NCI-H748 (cell line): ENCODE results near the gene EBF3.

Experiments
- DNase-seq: peaks from one replicate; lab custom pipeline; 2025; ENCODE audit not compliant: unreplicated experiment; lab: John Stamatoyannopoulos, UW

The EBF3 gene

DNA sequence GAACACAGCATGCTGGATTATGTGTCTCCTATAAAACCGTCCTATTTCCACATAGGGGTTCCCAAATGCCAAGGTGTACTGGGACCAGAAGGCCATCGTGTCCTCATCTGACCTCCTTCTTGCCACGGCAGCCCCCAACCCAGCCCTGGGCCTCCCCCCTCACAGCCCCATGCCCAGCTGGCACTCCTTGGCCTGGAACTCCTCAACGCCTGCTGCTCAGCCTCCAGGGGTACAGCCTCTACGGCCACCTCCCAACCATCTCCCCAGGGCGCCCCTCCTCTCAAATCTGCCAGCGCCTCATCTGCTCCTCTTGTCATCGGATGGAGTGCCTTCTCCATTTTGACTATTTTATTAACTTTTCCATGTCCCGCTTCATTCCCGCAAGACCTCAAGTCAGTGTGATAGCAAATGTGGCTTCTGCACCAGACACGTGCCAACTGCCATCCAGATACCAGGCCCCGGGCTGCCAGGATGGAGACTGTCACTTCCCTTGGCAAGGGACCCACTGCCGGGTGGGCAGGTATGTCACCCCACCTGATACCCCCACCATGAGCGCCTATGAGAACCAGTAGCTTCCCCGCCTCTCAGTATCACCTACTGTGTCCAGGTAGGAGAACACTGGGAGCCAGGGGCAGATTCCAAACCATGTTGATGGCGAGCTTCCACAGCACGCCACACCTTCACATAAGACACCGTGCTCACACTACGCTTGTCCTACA, 106.7 kb downstream of the EBF3 start:
- no peak for DNase-seq

DNA sequence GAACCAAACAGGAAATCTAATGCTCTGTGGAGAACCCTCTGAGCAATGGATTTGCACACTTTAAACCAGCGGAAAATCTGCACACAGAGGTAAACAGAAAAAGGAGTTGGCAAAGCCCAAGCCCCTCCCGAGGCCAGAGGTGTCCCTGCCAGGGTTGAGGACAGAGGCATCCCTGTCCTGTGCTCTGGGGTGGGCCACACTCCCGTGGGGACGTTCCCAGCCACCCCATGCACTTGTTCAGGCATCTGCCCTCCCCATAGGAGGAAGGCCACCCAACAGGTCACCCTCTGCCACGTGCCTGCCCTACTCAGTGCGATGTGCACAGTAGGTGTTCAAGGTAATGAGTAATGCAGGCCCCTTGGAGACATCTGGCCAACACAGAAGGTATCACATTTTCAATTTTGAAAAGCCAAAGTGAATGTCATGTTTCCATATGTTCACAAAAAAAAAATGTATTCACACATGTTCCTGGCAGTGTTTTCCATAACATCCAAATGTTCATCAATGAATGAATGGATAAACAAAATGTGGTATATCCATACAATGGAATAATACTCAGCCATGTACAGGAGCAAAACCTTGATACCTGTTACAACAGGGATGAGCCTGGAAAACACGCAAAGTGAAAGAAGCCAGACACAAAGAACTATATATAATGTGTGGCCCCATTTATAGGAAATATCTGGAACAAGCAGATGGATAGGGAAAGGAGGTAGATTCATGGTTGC, 108.1 kb downstream of the EBF3 start:
- DNase-seq = no peak

DNA sequence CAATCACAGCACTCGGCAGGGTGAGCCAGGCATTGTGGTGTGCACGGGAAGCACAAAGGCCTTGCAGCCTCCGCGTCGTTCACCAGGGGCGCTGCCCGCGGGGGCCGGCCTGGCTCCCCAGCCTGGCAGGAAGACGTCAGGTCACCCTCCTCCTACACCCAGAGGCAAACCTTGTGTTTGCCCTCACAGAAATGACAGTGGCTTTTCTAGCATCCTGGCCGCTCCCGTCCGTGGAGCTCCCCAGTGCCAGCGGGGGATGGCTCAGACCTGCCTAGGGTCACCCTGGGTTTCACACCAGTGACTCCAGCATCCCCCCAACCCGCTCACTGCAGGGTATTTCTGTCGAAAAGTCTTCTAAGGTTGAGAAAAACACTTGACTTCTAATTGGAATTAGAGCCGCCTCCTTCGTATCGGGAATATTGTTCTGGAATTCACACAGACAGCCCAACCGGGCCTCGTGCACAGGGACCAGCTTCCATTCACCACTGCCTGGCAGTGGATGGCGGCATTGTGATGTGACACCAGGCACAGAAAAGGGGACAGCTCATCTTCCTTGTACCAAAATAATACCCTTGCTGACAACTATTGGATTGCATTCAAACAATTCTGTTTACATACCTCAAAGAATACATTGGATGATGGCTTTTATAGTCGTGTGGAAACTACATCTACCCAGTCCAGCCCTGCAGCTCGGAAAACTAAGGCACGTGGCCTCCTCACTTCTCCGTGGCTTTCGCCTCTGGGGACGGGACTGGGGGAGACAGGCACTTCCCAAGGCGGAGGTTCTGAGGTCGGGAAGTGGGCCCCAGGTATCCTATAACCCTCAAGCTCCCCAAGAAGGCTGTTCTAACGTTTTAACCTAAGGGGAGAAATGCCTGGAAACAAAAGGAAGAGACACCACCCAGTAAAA, 109.0 kb downstream of the EBF3 start:
- no peak for DNase-seq

DNA sequence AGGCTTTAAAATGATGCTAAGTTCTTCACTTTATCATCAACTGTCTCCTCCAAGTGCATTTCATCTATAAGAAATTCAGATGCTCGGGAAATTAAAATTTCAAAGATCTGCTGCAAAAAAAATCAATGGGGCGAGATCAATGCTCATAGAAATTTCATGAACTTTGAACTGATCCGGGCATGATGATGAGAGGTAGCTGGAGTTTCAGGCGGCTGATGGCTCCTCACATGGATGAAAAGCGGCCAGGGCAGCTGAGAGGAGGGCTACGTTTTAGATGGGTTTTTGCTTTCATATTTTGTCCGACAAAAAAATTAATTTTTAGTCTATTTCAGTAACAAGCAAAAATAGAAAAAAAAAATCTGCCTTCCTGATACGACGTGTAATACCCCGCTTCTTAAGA, 109.9 kb downstream of the EBF3 start:
- no peak for DNase-seq

DNA sequence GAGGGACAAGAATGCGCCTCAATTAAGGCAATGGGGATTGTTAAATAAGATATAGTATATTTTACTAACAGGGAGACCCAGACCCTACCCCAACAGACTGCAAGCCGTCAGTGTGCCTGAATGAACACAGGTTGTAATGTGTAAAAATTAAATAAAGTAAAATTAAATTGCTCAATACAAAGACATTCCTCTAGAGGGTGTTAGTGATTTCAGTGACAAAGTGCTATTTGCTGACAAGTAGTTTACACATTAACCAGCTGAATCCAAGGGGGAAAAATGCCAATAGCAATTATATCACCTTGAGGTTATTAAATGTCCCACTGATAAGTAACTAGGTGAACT, 110.5 kb downstream of the EBF3 start:
- DNase-seq = peak; percentile 54

DNA sequence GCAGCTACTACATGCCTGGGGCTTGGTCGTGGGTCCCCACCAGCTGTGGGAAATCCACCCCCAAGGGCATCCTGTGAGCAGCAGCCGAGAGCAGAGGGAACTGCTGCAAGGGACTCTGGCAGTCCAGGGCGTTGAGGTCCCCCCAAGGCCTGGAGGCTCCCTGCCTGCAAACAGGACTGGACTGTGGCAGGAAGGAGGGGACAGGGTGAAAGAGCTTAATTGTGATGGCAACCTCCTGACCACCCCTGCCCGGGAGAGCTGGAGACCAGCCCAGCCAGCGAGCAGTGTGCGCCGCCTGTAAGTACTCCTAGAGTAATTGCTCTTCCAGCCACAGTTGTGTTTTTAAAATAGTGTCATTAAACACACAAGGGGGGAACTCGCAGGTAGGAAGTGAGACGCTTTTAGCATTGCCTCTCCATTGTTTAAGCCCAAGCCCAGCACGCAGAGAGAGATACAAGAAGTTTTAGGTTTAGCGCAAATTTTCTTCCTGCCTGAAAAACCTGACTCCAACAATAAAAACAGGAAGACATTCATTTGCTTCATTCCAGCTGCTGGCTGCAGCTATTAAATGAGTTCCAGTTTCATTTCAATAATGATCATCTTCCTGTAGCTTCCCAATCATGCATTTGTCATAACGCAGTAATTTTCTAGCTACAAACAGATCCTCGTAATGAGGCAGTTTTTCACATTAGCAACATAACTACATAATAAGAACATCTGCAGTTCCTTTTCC, 111.1 kb downstream of the EBF3 start:
- peak; percentile 72 for DNase-seq

DNA sequence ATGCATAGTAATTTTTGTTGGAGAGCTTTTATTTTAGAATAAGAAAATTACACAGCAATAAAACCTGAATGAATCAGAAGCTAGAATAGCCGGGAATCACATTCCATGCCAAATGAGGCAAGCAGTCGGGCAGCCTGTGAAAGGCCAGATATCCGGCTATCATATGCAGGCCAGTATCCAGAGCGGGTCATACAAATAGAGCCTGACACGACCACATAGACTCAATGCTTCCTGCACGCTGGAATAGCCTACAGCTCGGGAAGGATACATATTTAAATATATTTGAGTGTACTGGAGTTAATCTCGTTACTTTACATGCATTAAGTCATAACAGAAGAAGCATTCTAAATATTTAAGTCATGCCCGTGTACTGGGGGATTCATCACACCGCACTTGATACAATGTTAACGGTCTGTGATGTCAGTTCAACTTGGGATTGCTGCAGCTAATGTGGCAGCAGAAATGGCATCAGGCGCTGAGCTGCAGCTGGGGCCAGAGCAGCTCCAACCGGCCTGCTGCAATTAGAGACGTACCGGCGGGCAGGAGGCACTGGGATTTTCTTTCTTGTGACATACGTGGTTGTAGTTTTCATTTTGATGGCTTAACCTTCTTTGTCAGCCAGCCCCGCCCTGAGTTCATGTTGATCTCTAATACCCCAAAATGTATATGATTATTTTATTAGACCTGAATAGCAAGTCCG, 112.0 kb downstream of the EBF3 start:
- DNase-seq = no peak

DNA sequence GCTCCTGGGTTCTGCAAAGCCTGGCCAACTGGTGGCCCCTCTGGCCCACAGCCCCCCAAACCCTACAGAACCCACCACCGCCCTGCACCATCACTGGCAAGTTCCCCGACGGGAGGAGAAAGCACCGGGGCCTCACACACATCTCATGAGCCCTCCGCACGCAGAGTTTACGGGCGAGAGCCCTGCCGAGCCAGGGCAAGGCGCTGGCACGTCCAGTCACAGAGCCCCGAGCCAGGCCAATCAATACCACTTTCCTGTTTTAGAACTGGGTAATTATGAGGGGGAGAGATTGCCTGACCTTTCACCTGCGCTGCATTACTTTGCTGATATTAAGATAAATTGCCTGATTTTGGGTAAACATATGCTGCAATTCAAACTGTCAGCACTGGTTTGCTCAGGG, 113.3 kb downstream of the EBF3 start:
- no peak for DNase-seq

DNA sequence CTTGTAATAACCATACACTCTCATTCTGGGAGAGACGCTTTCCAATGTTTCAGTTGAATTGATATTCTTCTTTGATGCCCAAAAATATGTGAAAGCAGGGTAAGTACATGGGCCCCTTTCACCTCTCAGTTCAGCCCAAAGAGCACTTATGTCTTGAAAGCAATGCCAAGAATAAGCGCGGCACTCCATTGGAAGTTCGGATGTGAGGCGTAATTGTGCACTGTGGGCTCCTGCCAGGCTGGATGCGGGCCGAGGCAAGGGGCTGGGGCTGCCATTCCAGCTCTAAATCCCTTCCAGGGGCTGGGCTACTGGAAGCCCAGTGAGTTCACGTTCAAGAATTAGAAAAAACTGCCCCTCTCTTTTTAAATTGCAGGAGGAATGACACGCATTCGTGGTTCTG, 113.8 kb downstream of the EBF3 start:
- DNase-seq = no peak

DNA sequence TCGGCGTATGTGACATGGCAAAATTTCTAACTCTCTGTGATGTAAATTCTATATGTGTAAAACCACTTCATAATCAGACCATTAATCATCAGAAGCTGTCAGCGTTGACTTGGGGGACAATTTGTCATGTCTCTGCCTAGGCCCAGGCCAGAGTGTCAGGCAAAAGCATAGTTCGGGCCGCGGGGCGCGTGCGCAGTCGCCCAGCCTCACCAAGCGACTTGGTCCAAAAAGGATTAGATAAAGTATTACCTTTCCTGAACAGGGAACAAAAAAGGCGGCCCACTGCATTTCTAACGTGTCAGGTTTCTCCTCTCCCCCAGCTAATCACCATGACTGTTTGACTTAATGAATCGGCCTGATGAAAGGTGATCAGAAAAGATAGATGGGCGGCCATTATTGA, 114.2 kb downstream of the EBF3 start:
- DNase-seq = no peak

DNA sequence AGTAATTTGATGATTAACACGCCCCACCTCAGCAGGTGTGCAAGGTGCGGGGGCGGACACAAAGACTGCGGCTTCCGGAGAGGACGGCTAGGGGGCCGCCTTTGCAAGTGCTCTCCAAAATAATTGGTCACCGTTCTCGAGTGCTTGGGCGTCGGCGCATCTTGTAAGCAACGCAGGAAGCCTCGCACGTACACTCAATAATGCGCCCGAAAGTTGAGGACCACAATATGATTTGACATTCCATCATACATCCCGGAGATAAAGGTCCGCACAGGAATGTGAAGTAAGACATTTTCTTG, 114.7 kb downstream of the EBF3 start:
- DNase-seq = peak; percentile 84

DNA sequence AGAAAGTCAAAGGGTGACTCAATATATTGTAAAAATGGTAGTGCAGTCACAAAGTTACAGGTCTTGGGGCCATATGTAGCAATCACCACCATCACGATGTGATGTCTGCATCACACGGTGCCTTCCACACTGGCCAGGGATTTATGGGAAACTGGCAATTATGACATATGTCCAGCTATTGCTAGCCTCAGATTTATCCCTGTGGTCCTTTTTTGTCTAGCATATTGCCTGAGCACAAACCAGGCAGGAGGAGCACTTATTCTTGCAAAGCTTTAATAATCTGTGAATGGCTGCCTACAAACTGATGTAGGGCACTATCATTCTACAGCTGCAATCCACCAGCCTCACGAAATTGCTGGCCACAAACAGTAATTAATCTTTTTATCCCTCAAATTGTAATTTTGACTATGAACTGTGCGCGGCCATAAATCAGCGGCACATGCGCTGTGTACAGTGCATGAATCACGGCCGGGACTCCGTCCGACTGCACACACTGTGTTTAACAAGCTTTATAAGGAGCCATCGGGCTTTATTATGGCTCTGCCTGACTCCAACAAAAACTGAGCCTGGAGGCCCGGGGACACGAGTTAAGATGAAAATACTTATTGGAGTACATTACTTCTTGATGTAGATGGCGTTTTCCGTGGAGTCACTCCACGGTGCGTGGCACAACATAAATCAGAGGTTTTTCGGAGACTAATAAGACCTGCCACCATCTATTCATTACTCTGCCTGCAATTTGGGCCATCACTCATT, 115.2 kb downstream of the EBF3 start:
- peak; percentile 80 for DNase-seq

DNA sequence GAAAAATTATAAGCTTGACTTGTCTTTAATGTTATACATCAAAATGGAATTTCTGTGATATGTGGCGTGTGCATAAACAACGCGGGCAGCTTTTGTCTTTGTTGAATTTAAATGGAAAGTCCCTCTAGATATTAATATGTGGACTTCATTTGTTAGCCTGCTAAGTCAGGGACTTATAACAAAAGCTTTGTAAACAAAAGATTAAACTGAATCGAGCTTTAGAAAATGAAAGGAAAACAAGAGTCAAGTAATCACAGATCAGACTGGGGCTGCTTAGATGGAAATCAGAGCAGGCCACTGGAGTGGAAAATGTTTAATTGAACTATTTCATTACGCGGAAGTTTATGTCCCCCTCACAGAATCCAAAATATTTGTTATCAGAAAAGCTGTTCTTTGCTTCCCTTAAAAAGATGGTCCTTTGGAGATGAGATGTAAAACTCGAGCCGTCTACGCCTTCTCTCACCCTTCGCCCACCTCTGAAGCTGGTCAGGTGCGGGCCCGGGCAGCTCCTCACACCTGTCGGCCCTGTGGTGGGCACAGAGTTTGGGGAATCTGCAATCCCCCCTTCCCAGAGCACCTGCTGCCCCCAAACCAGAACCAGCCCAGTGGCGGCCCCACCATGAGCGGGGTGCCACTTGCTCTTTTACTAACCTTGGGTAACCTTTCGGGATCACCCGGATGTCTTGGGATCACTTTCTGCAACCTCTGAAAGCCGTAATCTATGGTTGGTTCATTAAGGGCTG, 116.2 kb downstream of the EBF3 start:
- no peak for DNase-seq

DNA sequence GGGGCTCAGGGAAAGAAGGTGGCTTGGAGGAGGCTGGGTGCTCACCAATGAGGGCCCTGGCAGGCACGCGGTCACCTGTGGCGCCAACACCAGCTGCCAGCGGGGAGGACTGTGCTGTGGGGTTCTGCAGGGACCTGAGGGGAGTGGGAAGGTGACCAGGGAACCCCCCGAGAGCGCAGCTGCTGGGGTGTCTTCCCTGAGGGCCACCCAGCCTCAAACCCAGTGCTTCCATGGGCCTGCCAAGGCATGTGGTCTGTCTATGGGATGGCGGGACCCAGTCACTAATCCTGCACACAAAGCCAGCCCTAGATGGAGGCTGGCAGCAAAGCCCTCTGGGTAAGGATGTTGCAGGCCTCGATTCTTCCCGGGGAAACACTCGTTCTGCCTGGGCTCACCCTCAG, 117.1 kb downstream of the EBF3 start:
- DNase-seq = no peak

DNA sequence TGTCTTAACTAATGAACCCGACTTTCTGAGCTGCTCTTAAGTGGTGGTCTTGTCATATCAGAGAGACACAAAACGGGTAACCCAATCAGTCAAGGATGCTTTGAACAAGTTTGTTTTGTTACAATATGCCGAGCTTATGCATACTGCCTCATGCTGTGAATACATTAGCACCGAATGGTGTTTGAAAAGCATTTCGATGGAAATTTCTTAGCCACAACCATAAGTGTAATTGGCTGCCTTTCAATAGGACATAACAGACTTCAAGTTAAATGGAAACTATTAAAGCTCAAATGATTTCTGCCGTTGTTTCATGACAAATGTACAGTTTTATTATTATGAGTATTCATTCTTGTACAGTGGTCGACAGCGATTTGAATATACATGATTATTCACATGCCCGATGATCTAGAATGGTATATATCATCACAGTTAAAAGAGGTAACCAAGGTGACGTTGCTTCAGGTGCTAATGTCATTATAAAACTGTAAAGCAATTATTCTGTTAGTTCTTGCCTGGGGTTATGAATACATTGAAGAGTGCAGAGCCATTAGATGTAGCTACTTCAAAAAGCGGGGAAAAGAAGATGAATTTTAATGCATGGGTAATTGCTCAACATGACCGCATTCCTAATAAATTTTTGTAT, 118.8 kb downstream of the EBF3 start:
- DNase-seq = peak; percentile 79

DNA sequence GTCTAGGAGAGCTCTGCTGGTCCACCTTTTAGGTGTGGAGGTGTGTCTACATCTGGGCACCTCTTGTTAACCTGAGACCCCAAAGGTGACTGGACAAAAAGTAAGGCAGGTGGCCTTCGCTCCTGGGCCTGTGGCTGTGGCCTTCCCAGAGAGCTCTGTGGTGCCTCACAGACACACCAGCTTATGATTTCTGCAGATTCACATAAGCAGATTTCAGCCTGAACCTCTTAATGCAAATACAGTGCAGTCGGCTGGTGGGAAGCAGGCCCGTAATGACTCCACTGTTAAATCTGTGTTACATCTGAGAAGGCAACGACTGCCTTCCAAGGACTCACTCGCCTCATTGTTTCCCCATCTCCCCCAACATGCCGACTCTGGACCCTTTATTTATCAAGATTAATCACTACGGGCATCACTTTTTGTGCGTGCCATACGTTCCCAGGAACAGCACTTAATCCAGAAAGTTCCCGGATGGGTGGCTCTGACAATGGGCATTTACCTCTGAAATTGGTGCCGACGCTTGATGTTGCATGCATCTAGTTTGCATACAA, 119.8 kb downstream of the EBF3 start:
- DNase-seq = no peak

DNA sequence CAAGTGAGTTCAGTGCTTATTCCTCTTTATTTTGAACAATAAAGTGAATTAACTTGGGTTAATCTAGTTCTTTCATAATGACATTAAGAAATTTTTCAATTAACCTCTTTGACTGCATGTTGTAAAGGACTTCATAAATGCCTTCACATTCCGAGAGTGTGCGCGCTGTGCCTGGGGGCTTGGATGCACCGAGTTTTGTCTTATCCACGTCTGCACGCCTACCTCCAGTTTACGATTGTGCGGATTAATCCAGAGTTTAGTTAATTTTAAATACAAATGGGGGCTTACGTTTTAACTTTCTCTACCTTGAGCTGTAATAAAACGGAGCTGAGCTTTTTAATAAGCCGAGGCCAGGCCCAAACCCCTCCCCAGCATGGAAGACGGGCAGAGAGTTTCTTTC, 120.4 kb downstream of the EBF3 start:
- DNase-seq = no peak

DNA sequence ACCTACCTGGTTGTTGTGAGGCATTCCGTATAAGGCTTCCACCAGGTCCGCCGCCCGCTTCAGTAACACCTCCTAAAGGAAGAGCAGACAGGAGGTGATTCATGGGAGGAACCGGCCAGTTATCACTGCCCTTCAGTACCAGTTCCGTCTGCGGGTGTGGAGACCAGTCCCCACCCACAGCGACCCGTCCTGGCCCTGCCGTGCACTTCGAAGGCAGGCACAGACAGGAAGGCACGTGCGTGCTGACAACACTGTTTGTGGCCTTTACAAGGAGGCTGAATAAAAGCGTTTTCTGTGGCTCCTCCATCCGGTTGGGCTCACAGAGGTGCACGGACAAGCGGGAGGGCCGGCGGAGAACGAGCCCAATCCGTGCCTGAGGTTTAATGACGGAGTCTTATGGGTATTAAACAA, 120.9 kb downstream of the EBF3 start:
- no peak for DNase-seq

DNA sequence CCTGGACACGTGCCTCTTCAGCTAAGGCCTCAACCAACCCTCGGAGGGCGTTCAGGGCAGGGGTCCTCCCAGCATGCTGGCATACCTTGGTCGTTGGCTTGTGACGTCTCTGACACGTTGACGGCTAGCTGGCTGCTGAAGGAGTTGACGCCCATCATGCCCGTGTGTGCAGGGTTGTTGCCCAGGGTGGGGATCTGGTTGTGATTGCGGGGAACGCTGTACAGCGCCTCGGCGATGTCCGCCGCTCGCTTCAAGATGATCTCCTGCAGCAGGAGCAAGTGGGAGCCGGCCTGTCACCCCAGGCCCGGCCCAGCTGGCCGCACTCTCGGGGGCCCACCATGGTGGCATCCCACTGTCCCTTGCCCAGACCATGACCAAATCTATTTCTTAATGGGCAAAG, 122.0 kb downstream of the EBF3 start:
- no peak for DNase-seq
